RKO (cell line): ENCODE measurements around the gene GNPTAB.
"Not testable (repeated sequence)": the region's sequence is repeated elsewhere in the genome, so short reads cannot be mapped to it uniquely, and the experiment has no call there.

Experiments used
- DNase-seq: peaks from one replicate; pipeline ENCODE4 v3.0.0-alpha.2; 2016; ENCODE audit warnings: low spot score

Gene GNPTAB

GRCh38 chr12:101737476-101737875 is 93.3 kb downstream of the GNPTAB start:
- DNase-seq, result no peak

DNA sequence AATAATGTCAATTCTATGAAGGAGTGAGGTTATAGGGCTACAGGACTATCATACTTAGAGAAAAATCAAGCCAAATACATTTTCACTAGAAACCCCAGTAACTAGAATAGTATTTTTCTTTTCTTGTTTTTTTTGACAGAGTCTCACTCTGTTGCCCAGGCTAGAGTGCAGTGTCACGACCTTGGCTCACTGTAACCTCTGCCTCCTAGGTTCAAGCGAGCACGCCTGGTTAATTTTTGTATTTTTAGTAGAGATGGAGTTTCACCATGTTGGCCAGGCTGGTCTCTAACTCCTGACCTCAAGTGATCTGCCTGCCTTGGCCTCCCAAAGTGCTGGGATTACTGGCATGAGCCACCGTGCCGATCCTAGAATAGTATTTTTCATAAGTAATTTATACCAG is 96.3 kb downstream of the GNPTAB start:
- DNase-seq, result not testable (repeated sequence)

GRCh38 chr12:101733166-101733565 is 97.6 kb downstream of the GNPTAB start:
- no peak for DNase-seq

DNA sequence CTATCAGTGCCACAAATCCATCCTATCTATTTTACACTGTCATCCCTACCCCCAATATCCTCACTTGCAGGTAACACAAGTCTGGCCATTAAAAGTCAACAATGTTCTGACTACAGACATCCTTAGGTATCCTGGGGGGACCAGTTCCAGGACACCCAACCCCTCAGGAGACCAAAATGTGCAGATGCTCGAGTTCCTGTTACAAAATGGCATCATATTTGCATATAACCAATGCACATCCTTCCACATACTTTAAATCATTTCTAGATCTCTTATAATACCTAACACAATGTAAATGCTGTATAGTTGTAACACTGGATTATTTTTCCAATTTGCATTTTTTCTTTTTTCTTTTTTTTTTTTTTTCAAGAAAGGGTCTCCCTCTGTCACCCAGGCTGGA is 98.4 kb downstream of the GNPTAB start:
- no peak for DNase-seq

GRCh38 chr12:101729842-101730241 is 100.9 kb downstream of the GNPTAB start:
- DNase-seq, result no peak

DNA sequence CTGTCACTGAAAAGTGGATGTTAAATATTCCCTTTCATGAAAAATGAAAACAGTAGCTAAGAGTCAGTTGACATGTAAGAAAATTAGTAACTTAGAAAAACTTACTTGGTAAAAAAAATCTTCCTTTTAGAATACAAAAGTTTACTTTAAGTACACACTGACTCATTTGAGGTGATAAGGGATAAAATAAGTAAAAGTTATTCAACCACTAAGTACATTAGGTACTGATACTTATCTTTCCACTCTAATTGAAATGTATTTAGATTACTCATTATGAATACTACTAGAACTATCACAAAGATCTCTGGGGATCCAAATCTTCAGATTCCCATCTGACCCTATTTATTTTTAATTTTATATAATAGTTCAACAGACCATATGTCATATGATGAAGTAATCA is 103.7 kb downstream of the GNPTAB start:
- DNase-seq, result no peak

DNA sequence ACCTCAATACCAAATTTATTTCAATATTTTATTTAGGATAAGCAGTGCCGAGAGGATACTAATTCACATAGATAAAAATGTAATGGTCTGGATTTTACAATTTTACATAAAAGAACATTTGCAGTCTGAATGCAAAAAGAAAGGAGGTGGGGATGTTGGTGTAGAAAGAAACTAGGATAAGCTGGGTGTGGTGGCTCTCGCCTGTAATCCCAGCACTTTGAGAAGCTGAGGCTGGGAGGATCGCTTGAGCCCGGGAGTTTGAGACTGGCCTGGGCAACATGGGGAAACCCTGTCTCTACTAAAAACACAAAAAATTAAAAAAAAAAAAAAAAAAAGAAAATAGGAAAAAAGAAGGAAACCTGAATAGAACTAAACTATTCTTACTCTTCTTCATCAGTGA is 108.4 kb downstream of the GNPTAB start:
- DNase-seq, result no peak

GRCh38 chr12:101720118-101720517 is 110.6 kb downstream of the GNPTAB start:
- DNase-seq, result no peak

DNA sequence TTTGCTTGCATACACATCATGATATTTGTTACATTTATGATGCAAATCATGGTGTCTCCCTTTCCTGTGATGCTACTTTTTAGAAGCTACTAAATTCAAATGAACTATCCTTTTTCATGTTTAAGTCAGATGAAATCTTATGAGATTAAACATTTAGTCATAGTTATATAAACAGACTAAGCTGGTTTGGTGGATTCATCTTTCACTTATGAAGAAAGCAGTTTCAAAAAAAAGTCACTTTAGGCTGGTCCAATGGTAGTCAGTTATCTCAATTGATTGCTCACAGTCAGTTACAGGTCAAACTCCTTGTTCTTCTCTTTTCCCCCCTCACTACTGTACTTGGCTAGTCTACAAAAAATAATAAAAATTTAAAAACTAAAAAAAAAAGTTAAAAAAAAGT is 111.2 kb downstream of the GNPTAB start:
- no peak for DNase-seq

- DNase-seq, result no peak
Measured at GRCh38 chr12:101714877-101715444, 115.8 kb downstream of the GNPTAB start.

GRCh38 chr12:101713930-101714329 is 116.8 kb downstream of the GNPTAB start:
- DNase-seq, result no peak

DNA sequence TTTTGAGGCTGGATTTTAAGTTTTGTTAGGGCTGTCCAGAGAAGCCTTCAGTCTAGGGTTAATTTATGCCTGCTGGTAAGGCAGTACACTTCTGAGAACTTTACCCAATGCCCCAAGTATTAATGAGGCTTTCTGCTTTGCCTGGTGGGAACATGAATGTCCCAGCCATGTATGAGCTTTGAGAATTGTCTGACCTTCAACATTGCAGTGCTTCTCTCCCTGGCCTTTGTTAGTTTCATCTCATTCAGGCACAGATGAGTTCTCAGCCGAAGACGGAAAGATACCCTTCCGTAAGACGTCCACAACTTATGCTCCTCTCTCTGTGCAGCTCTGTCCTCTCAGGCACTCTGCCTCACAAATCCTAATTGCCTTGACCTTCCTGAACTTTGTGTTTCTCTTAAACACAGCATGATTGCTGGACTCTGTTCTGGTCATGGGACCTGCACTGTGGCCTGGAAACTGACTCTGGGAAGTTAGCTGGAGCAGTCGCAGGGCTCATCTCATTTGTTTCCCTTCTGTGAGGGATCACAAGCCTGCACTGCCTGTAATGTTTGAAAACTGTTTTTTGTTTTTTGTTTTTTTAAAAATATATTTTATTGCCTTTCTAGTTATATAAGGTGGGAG is 117.6 kb downstream of the GNPTAB start:
- no peak for DNase-seq

DNA sequence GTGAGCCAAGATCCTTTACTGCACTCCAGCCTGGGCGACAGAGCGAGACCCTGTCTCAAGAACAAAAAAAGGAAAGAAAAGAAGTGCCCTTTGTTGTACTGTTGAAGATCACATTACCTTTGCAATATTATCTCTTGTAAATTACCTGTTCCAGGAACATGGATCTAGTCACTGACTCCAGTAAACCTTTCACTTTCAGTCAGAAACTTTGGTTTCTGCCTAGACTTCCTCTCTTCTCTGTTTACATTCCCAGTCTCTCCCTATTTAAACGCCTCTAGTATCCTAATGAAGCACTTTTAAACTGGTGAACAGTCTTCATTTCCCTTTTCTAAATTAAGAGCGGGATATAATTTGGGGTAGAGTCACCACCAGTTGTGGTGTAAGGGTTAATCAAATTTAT is 120.5 kb downstream of the GNPTAB start:
- DNase-seq, result no peak

GRCh38 chr12:101707131-101707782 is 123.5 kb downstream of the GNPTAB start:
- DNase-seq, result no peak

- no peak for DNase-seq
Measured at GRCh38 chr12:101706403-101706802, 124.4 kb downstream of the GNPTAB start.

DNA sequence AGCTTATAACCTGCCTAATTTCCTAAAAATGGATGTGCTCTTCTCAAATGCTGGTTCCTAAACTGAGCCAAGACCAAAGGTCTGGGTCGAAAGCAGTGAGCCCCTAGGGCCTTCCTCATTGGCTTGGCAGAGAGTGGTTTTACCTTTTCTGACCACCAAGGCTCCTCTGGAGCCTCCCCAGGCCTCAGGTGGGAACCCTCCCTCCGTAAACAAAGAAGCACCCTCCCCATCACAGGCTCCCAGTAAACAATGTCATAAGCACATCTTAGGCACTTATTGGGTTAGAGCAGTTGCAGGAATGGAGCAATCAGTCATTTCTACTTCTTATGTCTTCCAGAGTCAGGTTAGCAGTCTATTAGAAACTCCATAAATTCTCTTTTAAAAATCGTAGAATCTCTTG is 127.3 kb downstream of the GNPTAB start:
- DNase-seq, result no peak

DNA sequence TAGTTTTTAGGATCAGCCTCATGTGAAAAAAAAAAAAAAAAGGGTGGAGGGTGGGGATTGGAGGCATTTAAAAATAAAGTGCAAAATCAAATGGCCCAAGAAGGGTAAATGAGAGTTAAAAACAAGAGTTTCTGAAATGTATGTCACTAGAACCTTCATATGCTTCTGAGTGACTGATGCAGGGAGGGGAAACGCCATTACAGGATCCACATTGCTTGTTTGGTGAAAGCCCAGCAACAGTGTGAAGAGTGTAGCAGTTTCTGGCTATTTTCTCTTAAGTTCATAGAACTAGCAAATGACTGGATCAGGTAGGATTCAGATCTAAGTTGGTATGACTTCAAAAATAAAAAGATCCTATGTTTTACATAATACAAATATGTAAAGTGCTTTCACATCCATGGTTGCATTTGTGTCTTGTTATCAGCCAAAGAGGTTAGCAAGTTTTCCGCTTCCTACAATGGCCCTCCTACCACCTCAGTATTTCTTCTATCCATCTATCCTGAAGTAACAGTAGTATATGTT is 130.4 kb downstream of the GNPTAB start:
- DNase-seq, result no peak

GRCh38 chr12:101698800-101699347 is 131.9 kb downstream of the GNPTAB start:
- peak; percentile 36 for DNase-seq

- DNase-seq, result peak; percentile 57
Measured at GRCh38 chr12:101697930-101698799, 132.6 kb downstream of the GNPTAB start.

DNA sequence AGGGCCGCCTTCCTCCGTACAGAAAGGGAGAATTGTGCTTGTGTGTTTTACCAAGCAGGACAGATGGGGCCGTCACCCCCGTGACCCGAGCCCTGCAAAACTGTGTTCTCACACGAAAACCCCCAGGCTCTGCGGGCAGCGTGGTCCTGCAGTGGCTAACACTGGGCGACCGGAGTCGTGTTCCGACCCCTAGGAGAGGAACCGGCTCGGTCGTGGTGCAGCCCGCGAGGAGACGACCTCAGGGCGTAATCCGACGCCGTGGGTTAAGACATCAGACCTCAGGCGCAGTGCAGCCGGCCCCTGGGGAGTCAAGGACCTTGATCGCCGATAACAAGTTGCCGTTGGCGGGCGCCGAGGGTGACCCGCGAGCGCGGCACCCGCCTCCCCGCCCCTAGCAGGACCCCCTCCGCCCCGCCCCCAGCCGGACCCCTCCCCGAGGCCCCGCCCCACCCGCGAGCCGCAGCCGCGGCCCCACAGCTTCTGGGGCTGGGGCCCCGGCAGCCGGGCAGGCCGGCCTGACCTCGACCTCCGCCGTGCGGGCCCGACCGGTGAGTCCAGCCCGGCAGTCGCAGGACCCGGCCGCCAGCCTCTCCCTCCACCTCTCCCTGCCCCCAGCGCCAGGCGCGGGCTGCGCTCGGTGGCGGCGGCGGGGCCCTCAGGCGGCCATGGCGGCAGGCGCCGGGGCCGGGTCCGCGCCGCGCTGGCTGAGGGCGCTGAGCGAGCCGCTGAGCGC is 133.4 kb downstream of the GNPTAB start, which contains the start of gene CHPT1:
CHPT1 (plus strand) TSS at position 444 of the 733 bp plus-strand sequence; CDS start at position 666, 222 bp downstream.
- DNase-seq, result peak; percentile 65
